Suprapubic skin (tissue), 3 donors: ENCODE results near the gene RNF167.

ENCODE experiments used
- CTCF ChIP-seq, 2 donors: fragments of 200-600 bp in 1 of 2; fragments of 450-650 bp in 1 of 2; sonication (generic) in 1 of 2; IDR thresholded peaks; one replicate each; pipeline ENCODE4 v1.5.1; 2016 to 2019; ENCODE audit warnings: antibody characterized with exemption in 2 of 2, mild to moderate bottlenecking in 1 of 2, moderate library complexity in 1 of 2
- EP300 ChIP-seq: sonication (generic); formaldehyde crosslinking; IDR thresholded peaks from one replicate; pipeline ENCODE4 v1.6.1; 2017; ENCODE audit warnings: antibody characterized with exemption
- POLR2A ChIP-seq, 2 donors: fragments of 450-650 bp; IDR thresholded peaks; one replicate each; pipeline ENCODE4 v1.6.1; 2017; ENCODE audit warnings: antibody characterized with exemption in 2 of 2, mild to moderate bottlenecking in 2 of 2, moderate library complexity in 2 of 2

GRCh38 chr17:4931963-4932362 is 8.1 kb upstream of the RNF167 start, which contains the start of gene GP1BA:
- TF ChIP-seq POLR2A (IDR thresholded peaks at IDR 0.05) (no peak), EP300 (no peak), CTCF (IDR thresholded peaks at IDR 0.05) (no peak)
